GM19239 (cell line): ENCODE results near the gene EDN2.

Source experiments
- DNase-seq: peaks from one replicate; pipeline ENCODE4 v3.0.0; 2011; ENCODE audit warnings: low spot score; ENCODE audit not compliant: insufficient read length
- FAIRE-seq: peaks from 2 replicates; lab custom pipeline; 2011; peaks lifted over from hg19 to GRCh38; lab: Jason Lieb, UNC

The EDN2 gene

GRCh38 chr1:41518471-41518870 lies 34.0 kb upstream of the EDN2 start:
- DNase-seq (no peak), FAIRE-seq (no peak)

DNA sequence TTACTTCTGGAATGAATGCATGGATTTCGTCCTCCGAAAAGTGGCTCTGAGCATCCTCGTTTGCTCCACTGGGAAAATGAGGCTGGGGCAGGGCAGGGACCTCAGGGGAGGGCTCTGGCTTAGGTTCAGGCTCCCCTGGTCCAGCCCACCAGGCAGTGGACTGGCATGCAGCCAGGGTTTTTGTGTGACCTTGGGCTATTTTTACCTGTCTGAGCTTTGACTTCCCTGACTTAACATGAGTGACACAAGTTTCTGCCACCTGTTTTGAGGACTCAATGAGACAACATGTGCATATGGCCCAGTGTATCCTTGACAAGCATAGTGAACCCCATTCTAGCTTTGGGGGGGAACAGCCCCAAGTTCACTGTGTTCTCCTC lies 32.6 kb upstream of the EDN2 start:
- FAIRE-seq (no peak), DNase-seq (no peak)

DNA sequence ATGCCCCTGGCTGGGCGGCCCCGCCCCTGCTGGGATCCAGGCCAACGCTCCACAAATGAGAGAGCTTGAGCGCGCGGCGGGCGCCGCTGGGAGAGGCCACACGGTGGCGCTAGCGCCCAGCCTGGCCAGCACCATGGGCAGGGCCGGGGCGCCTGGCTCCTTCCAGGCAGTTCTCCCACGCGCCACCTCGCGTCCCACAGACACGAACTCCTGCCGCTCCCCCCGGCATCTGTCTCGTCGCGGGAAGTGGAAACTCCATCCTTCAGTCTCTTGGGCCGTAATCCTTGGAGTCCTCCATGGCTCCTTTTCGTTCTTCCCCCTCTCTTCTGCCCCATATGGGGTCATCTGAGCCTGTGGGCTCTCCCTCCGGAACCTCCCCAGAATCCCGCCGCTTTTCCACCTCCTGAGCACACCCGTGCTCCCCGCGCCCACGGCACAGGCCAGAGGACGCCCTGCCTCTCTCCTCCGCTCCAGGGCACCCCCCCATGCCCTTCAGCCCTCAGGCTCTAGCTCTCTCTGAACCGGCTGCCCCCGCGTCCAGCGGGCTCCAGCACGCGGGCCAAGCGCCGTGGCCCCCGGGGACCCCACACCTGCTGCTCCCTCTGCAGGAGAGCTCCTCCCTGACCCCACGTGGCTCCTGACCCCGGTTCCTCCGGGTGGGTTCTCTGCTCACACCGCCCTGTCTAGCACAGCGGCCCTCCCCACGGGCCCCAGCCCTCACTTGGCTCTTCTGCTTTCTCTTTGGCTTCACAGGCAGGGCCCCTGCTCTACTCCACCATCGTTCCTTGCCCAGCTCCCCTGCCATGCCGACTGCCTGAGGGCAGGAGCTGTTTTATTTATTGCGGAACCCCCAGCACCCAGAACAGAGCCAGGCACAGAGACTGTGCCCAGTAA lies 31.9 kb upstream of the EDN2 start:
- peak; percentile 82 for FAIRE-seq
- peak; percentile 95 for DNase-seq

DNA sequence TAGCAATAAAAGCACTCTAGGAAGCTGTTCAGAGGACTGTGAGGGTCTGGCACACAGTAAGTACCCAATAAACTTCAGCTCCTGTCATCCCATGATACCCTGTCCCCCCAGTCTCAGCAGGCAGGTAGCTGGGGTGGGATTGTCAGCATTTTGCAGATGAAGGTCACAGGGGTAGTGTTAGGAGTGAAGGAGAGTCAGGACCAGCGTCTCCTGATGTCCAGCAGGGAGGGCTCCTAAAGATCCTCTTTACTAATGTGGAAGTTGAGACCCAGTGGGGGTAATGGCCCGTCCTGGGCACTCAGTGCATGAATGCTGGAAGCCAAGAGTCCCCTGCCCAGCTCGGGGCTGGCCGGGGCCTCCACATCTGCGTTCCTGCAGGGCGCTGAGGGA lies 31.3 kb upstream of the EDN2 start:
- FAIRE-seq (no peak), DNase-seq (no peak)

DNA sequence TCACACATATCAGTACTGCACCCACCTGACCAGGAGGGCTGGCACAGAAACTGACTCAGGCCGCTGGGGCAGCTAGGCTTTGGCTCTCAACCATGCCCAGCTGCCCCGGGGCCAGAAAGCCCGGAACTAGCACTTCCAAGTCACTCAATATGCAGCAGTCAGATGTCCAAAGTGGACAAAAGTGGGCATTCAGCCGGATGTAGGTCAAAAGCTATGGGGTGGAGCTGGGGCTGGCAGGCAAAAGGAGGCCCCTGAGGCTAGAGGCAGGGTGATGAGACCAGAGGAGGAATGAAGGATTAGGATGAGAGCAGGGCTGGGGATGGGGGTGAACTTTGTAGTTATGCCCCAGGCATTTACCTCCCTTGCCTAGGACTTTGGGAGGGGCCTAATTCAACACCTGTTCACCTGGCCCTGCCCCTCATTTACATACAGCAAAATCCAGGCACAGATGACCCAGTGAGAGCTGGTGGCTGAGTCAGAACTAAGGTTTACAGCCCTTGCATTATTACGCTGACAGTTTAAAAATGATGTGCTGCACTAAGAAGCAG lies 30.7 kb upstream of the EDN2 start:
- no peak for DNase-seq
- FAIRE-seq, result no peak

DNA sequence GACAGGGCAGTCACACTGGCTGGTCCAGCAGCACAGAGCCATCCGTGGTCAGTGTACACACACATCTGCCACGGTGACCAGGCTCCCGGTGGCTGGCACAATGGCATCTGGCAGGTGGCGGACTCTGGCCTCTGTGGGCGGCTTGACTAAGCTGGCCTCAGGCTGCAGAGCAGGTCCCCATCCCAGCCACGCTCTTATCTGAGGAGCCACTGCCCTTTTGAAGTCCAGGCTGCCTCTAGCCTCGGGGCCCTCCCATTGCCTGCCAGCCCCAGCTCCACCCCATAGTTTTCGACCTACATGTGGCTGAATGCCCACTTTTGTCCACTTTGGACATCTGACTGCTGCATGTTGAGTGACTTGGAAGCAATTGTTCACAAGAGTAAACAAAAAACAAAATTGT lies 29.9 kb upstream of the EDN2 start:
- FAIRE-seq (no peak), DNase-seq (no peak)

DNA sequence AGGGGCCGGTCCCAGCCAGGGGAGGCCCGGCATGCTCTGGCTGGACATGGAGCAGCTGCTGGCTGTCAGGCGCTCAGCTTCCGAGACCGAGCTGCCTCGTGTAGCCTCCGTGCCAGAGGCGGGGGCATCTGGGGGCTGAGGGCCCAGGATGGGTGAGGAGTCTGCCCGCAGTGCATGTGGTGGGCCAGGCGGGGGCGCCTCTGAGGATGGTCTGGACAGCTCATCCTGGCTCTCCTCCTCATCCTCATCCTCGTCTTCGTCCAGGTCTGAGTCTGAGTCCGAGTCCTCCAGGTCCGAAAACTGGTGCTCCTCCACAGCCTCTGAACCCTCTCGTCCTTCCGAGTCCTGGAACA lies 28.9 kb upstream of the EDN2 start:
- FAIRE-seq, result no peak
- DNase-seq, result peak; percentile 62

DNA sequence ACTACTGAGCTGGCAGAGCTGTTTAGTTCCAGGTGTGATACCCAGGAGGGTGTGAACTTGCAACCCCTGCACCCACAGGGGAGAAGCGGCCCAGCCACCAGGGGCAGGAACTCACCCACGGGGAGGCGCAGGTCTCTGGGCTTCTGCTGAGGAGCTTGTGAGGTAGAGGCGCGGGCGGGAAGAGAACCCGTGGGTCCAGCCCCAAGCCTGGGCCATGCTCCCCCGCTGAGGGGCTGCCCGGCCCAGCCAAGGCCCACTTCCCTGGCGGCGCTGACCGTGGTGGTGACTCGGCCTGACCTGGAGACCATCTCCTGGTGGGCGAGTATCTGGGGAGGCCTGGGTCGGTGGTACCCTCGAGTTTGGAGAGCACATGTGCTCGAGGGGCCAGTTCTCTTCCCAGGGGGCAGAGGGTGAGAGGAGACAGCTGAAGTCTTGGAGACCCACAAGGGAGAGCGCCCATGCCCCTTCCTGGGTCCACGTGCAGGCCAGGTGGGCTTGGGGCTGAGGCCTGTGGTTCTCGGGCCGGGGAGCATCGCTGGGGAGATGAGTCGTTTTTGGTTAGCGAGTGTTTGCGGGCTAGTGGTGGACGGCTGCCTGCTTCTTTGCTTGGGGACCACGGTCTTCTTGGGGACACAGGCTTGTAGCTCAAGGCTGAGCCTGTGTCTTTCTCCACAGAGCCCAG lies 28.4 kb upstream of the EDN2 start:
- FAIRE-seq, result no peak
- no peak for DNase-seq

- DNase-seq (no peak), FAIRE-seq (no peak)
Measured at GRCh38 chr1:41511239-41511540, 26.7 kb upstream of the EDN2 start.

DNA sequence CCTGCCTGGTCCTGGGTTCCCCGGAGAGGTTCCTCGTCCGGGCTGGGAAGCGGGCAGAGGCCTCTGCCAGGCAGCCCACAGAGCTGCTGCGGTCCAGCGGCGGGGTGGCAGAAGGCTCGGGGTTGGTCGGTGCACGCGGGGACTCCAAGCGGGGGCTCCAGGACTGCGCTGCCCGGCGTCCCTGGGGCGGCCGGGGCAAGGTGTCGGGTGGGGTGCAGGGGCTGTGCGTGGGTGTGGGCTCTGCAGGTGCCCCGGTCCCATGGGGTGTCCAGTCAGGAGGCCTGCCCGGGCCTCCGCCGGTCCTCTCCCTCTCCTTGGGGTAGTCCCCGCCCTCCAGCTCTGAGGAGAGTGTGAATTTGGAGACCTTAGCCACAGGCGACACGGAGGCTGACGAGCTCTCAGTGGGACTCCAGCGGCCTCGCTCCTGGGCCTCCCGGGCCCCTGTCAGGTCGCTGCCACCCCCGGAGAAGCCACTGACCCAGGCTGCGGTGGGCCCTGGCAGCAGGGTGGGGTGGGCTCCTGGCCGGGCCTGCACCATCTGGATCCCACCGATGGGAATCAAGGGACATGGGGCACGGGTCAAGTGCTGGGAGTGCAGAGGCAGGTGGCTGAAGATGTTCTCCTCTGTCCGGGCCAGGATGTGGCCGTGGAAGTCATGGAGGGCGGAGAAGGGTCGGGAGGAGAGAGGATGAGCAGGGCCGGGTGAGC lies 26.2 kb upstream of the EDN2 start:
- no peak for FAIRE-seq
- no peak for DNase-seq

DNA sequence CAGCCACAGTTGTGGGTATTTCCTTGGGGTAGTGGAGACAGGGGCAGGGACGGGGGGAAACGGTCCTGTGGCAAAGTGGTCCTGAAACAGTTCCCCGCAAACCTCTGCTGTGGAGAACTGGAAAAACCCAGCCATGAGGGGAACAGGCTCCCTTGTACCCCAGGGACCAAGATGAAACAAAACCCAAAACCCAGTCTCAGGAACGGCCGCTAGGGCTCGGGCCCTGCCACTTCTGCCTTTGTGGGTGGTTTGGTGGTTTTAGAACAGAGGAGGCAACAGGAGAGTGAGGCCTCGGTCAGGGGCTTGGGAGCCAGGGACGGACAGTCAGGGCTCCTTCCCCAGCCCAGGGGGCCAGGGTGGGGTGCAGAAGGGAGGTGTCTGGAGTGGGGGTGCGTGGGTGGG lies 24.8 kb upstream of the EDN2 start:
- FAIRE-seq (no peak), DNase-seq (no peak)

GRCh38 chr1:41508290-41508689 lies 23.8 kb upstream of the EDN2 start:
- no peak for DNase-seq
- FAIRE-seq, result no peak

DNA sequence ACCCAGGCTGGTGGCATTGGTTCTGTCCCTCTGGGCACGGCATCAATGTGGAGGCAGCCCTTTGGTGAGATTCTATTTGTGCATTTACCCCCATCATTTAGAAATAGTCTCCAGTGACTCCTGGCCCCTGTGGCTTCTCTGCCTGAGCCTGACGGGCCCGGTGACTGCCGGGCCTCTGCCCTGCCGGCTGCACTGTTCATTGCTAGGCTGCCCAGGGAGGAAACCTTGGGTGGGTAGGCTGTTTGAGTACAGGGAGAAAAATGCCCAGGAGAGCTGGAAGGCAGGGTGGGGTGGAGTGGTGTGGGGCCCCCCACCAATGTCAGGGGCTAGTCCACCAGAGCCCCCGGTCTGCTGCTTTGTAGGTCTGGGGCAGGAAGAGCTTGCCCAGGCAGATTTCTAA lies 23.4 kb upstream of the EDN2 start:
- DNase-seq, result no peak
- FAIRE-seq, result no peak

- FAIRE-seq (no peak), DNase-seq (no peak)
Measured at GRCh38 chr1:41507110-41507720, 22.7 kb upstream of the EDN2 start.

DNA sequence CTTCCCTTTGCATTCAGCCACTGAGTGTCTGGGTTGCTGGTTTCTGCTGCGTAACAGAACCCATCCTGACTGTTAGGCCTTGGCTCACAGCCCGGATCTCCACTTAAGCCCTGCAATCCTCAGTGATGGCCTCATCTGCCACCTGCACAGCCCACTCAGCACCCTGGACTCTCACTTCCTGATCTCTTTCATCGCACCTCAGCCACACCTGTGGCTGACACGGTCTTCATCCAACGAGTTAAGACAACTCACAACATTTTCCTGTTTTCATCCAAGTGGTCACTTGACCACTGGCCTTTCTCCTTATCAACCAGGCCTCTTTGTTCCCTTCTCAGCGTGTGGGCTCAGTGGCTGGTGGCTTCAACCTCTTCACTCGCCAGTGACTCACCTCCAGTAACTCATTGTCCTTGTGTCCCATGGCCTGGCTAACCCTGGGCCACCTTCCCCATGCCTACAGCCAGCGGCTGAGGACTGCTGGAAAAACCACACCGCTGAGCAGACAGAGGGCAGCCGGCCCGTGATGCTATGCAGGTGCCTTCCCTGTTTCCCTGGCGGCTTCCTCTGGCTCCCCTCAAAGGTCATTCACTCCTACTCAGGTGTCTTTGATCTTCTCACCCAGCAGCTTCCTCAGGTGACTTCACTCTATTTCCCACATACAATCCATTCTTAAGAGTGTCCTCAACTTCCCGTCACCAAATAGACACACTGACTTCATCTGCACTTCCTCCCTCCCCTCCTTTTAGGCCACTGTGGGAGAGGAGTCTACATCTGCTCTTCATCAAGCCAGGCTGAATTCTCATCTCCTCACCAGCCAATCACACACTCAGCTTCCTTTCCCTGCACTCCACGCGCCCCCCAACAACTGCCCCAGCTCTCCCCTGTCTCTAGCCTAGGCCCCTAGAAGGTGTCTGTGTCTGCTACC lies 19.9 kb upstream of the EDN2 start:
- FAIRE-seq (no peak), DNase-seq (no peak)

DNA sequence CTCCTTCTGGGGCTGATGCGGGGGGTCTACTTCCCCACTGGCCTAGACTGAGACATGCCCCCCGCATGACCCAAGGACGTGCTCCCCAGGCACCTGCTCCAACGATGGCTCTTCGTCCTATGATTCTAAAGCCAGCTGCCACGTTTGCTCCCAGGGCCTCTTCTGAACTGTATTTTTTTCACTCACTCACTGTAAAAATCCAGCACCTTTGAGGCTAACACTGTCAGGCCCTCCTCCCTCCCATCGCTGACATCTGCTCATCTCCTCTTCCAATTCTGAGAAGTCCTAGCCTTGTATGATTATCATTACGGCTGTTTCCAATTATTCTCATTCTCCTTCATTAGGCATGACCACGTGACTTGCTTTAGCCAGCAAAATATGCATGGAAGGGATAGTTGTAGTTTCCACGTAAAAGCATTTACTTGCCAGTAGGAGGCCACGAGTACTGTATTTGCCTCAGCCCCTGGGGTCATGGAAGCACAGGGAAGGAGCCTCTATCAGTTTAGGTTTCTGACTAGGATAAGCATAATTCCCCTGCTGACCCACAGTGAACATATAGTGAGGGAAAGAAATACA lies 19.1 kb upstream of the EDN2 start:
- no peak for FAIRE-seq
- DNase-seq, result no peak

GRCh38 chr1:41502912-41503311 lies 18.4 kb upstream of the EDN2 start:
- no peak for FAIRE-seq
- DNase-seq, result no peak

GRCh38 chr1:41501581-41501980 lies 17.1 kb upstream of the EDN2 start:
- DNase-seq (no peak), FAIRE-seq (no peak)

DNA sequence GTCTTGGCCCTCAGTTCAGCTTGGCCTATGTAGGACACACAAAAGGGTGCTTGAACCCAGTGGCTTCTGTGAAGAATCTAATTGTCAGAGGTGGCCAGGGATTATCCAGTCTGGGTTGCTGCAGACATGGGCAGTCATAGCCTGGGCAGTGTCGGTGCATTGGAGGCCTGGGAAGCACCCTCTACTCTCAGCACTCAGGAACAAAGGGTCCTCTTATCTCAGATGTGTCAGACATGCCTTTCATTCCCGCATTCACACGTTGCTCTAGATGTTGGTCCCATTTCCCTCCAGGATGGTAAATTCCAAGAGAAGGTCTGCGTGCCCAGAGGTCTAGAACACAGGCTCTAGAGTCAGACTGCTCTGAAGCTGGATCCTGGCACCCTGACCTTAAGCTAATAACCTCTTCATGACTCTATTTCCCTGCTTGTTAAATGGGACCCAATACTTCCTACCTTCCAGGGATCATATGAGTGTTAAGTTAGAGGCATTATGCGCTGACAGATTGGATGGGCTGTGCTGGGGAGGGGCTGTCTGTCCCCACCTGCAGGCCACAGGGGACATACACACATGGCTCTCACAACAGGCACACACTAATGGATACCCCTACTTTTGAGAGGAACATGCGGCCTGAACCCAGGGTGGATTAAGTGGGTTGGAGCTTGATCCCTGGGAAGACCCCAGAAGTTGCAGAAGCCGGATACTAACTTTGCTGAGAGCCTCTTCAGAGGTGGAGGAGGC lies 16.5 kb upstream of the EDN2 start:
- DNase-seq, result no peak
- no peak for FAIRE-seq
